BLaER1 (cell line): Measurements from ENCODE around the gene NEK9.
"Not testable (repeated sequence)": the region's sequence is repeated elsewhere in the genome, so short reads cannot be mapped to it uniquely, and the experiment has no call there.

Source experiments
- H3K27ac ChIP-seq: shearing (Covaris generic); formaldehyde crosslinking; 2 replicates; pipeline ENCODE4 v1.8.1; 2022
- H3K27me3 ChIP-seq: shearing (Covaris generic); formaldehyde crosslinking; 2 replicates; pipeline ENCODE4 v1.8.1; 2022
- H3K36me3 ChIP-seq: shearing (Covaris generic); formaldehyde crosslinking; 2 replicates; pipeline ENCODE4 v1.8.1; 2022
- H3K4me1 ChIP-seq: shearing (Covaris generic); formaldehyde crosslinking; 2 replicates; pipeline ENCODE4 v1.8.1; 2022
- H3K4me2 ChIP-seq: shearing (Covaris generic); formaldehyde crosslinking; 2 replicates; pipeline ENCODE4 v1.8.1; 2022
- H3K4me3 ChIP-seq: shearing (Covaris generic); formaldehyde crosslinking; 2 replicates; pipeline ENCODE4 v1.8.1; 2022
- H3K9ac ChIP-seq: shearing (Covaris generic); formaldehyde crosslinking; 2 replicates; pipeline ENCODE4 v1.8.1; 2022
- H3K9me3 ChIP-seq: shearing (Covaris generic); formaldehyde crosslinking; 2 replicates; pipeline ENCODE4 v1.8.1; 2022
- H4K20me1 ChIP-seq: shearing (Covaris generic); formaldehyde crosslinking; 2 replicates; pipeline ENCODE4 v1.8.1; 2022
- Cebpa-rat ChIP-seq: shearing (Covaris generic); IDR thresholded peaks from 2 replicates; pipeline ENCODE4 v1.8.1; 2022

Gene NEK9

DNA sequence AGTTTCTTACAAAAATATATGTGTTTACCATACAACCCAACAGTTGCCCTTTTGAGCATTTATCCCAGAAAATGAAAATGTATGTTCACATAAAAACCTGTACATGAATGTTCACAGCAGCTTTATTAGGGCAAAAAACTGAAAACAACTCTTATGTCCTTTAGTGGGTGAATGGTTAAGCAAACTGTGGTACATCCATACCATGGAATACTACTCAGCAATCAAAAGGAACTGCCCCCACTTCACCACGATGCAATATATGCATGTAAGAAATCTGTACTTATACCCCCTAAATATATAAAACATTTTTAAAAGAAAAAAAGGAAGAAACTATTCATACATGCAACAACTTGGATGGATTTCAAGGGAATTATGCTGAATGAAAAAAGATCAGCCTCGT is 6.7 kb upstream of the NEK9 start:
- Histone ChIP-seq H3K4me1 (peaks cover 12% of the 10 kb centered on the region), H3K27ac (no peak overlapping the region), H3K36me3 (peaks cover 54% of the 10 kb centered on the region), H3K9me3 (peaks cover 6% of the 10 kb centered on the region; the same call in 1 of the 2 replicates), H4K20me1 (0 out of 2 replicates have a peak, but pooled peaks cover 8% of the 10 kb centered on the region), H3K4me3 (no peak overlapping the region), H3K9ac (no peak overlapping the region), H3K4me2 (no peak overlapping the region), H3K27me3 (no peaks in the 10 kb centered on the region)
- TF ChIP-seq Cebpa-rat: no peak

DNA sequence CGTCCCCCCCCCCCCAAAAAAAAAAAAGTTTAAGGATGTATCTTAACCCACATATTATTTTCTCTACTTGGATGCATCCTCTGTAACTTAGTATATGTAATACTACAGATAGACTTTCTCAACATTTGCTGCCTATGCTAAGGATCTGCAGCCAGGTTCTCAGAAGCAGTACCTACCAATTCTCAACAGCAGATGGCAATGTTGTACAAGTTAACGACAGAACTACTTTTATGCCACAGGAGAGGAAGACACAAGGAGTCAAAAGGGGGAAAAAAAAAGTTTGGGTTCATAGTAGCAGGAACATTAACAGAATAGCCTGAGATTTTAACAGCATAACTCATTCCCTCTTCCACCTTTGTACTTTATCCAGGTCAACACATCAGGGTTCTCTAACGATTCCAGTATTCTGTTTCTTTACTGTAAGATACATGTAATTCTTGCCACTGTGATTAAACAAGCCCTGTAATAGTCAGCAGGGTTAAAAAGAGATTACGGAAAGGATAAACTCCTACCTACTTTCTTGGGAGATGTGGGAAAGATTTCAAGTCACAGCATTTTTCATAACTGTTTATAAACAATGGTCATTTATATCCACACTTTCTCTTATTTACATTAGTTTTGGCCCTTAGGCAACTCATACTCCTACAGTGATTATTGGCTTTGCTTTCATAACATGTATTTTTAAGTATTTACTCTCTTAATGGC is 5.7 kb upstream of the NEK9 start:
- no peak overlapping the region for H3K4me3 ChIP-seq
- no peak overlapping the region for H3K27ac ChIP-seq
- H3K36me3 ChIP-seq: peaks cover 62% of the 10 kb centered on the region
- H3K4me2 ChIP-seq: no peak overlapping the region
- 0 out of 2 replicates have a peak, but pooled peaks cover 4% of the 10 kb centered on the region for H4K20me1 ChIP-seq
- no peaks in the 10 kb centered on the region for H3K27me3 ChIP-seq
- peaks cover 12% of the 10 kb centered on the region for H3K4me1 ChIP-seq
- H3K9me3 ChIP-seq: peaks cover 6% of the 10 kb centered on the region; the same call in 1 of the 2 replicates
- H3K9ac ChIP-seq: no peak overlapping the region
- no peak for TF ChIP-seq Cebpa-rat

DNA sequence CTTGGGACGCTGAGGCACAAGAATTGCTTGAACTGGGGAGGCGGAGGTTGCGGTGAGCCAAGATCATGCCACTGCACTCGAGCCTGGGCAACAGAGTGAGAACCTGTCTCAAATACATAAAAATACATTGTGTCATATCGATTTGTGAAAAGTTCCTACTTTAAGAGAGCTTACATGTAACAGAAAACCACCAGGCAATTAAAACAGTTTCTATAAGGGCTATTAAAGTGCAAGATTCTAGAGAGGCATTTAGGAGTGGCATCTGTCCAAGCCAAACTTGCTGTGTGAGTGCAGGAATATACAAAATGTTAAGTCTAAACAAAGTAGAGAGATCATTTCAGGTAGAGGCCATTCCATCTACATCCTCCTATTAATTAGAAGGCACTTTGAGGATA is 1.7 kb upstream of the NEK9 start:
- H3K27me3 ChIP-seq: no peaks in the 10 kb centered on the region
- H3K36me3 ChIP-seq: peaks cover 41% of the 10 kb centered on the region
- no peak overlapping the region for H3K27ac ChIP-seq
- peaks cover 1% of the 10 kb centered on the region; the same call in 1 of the 2 replicates for H3K9me3 ChIP-seq
- no peak overlapping the region for H3K4me3 ChIP-seq
- peak overlapping the region; percentile 92; the same call in 1 of the 2 replicates for H3K4me2 ChIP-seq
- H3K9ac ChIP-seq: no peak overlapping the region
- peaks cover 32% of the 10 kb centered on the region for H3K4me1 ChIP-seq
- no peak for TF ChIP-seq Cebpa-rat
- H4K20me1 ChIP-seq: no peaks in the 10 kb centered on the region

DNA sequence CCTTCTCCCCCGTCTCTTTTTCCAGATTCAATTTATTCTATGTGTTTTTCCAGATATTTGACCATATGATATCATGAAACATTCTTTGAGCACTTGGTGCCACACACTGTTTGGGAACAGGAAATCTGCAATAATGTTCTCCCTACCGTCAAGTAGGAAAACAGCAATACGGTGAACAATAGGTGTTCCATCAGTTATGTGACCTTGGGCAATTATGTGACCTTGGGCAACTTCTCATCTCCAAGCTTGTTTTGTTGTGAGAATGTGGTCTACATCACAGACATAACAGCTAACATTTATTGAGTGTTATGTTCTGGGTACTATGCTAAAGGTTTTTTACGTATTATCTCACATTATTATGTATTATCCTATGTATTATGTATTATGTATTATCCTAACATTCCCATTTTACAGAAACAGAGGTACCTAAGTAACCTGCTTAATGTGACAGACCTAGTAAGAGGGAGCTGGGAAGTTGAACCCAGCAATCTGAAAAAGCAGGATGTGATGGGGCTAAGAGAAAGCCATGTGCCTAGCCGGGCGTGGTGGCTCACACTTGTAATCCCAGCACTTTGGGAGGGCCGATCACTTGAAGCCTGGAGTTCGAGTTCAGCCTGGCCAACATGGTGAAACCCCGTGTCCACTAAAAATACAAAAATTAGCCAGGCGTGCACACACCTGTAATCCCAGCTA is 1.2 kb upstream of the NEK9 start:
- Histone ChIP-seq H3K27ac (no peak overlapping the region), H3K36me3 (peaks cover 36% of the 10 kb centered on the region), H3K4me2 (peak overlapping the region; percentile 92), H3K9ac (peak overlapping the region; percentile 88; the same call in 1 of the 2 replicates), H3K27me3 (no peaks in the 10 kb centered on the region), H3K4me1 (peaks cover 32% of the 10 kb centered on the region), H3K9me3 (no peaks in the 10 kb centered on the region), H3K4me3 (peak overlapping the region; percentile 78), H4K20me1 (no peaks in the 10 kb centered on the region)
- no peak for TF ChIP-seq Cebpa-rat

DNA sequence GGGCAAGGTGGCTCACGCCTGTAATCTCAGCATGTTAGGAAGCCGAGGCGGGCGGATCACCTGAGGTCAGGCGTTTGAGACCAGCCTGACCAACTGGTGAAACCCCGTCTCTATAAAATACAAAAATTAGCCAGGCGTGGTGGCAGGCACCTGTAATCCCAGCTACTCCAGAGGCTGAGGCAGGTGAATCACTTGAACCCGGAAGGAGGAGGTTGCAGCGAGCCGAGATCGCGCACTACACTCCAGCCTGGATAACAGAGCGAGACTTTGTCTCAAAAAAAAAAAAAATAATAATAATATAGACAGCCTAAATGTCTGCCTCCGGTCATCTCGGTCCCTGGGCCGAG is 599 bp upstream of the NEK9 start:
- peak overlapping the region; percentile 88 for H3K9ac ChIP-seq
- H3K4me1 ChIP-seq: peaks cover 32% of the 10 kb centered on the region
- peaks cover 30% of the 10 kb centered on the region for H3K36me3 ChIP-seq
- not testable (repeated sequence) for H4K20me1 ChIP-seq, H3K27me3 ChIP-seq, H3K9me3 ChIP-seq
- peak overlapping the region; percentile 78 for H3K4me3 ChIP-seq
- peak overlapping the region; percentile 92 for H3K27ac ChIP-seq
- H3K4me2 ChIP-seq: peak overlapping the region; percentile 92

DNA sequence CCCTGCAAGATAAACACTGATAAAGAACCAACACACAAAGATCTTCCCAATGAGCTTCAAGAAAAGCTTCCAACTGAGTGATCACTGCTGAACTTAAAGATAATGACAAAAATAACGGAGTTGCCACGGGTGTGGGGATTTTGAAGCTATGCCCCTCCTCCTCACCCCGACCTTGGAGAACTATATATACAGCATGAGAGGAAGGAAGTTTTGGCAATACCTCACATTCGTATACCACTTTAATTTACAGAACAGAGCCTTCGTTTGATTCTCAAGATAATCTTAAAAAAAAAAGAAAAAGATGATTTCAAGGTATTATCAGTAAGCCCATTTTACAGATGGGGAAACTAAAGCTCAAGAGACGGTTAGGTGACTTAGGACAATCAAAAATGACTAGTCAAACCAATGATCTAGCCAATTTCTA is 715 bp downstream of the NEK9 start:
- peak overlapping the region; percentile 78 for H3K4me3 ChIP-seq
- no peaks in the 10 kb centered on the region for H3K27me3 ChIP-seq
- no peak for TF ChIP-seq Cebpa-rat
- H3K9ac ChIP-seq: peak overlapping the region; percentile 88
- peaks cover 22% of the 10 kb centered on the region for H3K36me3 ChIP-seq
- H4K20me1 ChIP-seq: no peaks in the 10 kb centered on the region
- peak overlapping the region; percentile 92 for H3K4me2 ChIP-seq
- H3K27ac ChIP-seq: peak overlapping the region; percentile 92
- peaks cover 32% of the 10 kb centered on the region for H3K4me1 ChIP-seq
- H3K9me3 ChIP-seq: no peaks in the 10 kb centered on the region

DNA sequence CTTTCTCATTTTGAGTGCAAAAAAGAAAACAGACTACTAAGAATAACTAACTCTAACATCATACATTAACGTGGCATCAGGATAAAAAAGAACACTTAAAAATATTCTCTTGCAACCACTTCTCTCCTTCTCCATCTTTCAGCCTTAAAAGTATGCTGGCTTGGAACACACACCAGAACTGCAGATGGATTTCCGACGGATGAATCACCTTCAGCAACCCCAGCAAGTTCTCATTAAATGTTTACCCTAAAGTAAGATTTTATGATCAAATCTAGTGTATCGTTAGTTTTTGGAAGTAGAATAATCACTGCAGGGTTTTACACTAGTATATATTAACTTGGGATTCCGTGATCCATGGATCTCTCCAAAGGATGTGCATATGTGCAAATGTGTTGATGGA is 1.2 kb downstream of the NEK9 start:
- H3K4me3 ChIP-seq: peak overlapping the region; percentile 78
- no peak overlapping the region for H3K27ac ChIP-seq
- H3K9ac ChIP-seq: peak overlapping the region; percentile 88
- peak overlapping the region; percentile 92 for H3K4me2 ChIP-seq
- TF ChIP-seq Cebpa-rat: no peak
- H3K27me3 ChIP-seq: no peaks in the 10 kb centered on the region
- peaks cover 23% of the 10 kb centered on the region for H3K36me3 ChIP-seq
- peaks cover 32% of the 10 kb centered on the region for H3K4me1 ChIP-seq
- no peaks in the 10 kb centered on the region for H4K20me1 ChIP-seq
- H3K9me3 ChIP-seq: no peaks in the 10 kb centered on the region

DNA sequence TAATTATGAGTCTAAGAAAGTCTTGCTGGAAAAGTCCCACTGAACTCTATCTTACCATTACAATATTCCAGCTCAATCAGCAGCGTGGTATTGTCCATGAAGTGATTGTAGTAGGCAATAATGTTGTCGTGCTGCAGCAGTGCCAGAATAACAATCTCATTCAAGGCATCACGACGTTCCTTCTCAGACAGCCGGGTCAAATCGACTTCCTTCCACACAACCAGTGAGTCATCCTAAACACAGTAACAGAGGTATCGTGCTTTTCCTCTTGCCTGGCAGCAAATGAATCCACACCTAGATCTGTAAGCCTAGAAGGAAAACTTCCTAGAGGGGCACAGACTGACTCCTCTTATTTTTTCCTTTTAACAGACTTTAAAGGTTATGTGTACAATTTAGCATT is 2.9 kb downstream of the NEK9 start:
- Histone ChIP-seq H3K27me3 (no peaks in the 10 kb centered on the region), H3K27ac (no peak overlapping the region), H3K4me2 (no peak overlapping the region), H3K36me3 (peaks cover 23% of the 10 kb centered on the region), H3K4me3 (no peak overlapping the region), H4K20me1 (no peaks in the 10 kb centered on the region), H3K9me3 (no peaks in the 10 kb centered on the region), H3K4me1 (peaks cover 32% of the 10 kb centered on the region), H3K9ac (no peak overlapping the region)
- TF ChIP-seq Cebpa-rat: no peak

DNA sequence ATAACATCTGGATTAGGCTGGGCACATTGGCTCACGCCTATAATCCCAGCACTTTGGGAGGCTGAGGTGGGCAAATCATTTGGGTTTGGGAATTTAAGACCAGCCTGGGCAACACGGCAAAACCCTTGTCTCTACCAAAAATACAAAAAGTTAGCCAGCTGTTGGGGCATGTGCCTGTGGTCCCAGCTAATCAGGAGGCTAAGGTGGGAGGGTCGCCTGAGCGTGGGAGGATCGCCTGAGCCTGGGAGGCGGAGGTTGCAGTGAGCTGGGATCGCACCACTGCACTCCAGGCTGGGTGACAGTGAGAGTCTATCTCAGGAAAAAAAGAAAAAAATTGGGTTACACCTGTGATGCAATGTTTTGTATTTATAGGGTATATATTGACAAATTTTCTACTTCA is 5.3 kb downstream of the NEK9 start:
- peaks cover 38% of the 10 kb centered on the region for H3K36me3 ChIP-seq
- no peaks in the 10 kb centered on the region for H4K20me1 ChIP-seq
- no peak for TF ChIP-seq Cebpa-rat
- H3K4me3 ChIP-seq: no peak overlapping the region
- no peak overlapping the region for H3K4me2 ChIP-seq
- no peak overlapping the region for H3K27ac ChIP-seq
- no peaks in the 10 kb centered on the region for H3K27me3 ChIP-seq
- no peaks in the 10 kb centered on the region for H3K9me3 ChIP-seq
- peaks cover 15% of the 10 kb centered on the region for H3K4me1 ChIP-seq
- H3K9ac ChIP-seq: no peak overlapping the region

DNA sequence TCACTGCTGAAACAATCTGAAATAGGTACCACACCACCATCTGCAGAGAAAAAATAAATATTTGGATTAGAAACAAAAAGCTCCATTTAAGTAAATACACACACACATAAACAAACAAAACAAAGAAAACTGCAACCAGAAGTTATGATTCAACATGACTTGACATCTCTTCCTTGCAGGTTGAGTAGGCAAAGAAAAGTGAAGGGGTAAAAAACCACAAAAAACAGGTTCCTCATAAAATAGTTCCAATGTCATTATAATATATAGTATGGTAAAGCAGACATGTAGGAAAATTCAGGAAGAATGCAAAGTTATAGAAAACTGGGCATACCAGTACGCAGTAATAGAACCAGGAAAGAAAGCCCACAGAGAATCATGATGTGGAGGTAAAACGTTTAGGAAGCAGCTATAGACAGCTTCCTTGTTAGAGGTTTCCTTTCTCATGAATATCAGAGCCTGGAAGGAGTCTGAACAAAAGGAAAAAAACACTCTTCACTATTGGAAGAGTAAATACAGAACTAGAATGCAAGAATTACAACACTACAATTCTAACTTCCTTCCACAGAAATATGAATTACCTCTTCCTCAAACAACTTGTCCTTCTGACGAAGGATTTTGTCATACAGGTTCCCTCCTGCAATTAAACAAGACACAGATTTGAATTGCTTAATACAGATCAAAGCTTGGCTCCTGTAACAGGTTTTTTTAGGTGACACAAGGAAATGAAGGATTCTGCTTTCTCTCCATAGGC is 6.1 kb downstream of the NEK9 start:
- H4K20me1 ChIP-seq: no peaks in the 10 kb centered on the region
- H3K4me2 ChIP-seq: no peak overlapping the region
- H3K36me3 ChIP-seq: peaks cover 46% of the 10 kb centered on the region
- no peak overlapping the region for H3K4me3 ChIP-seq
- no peaks in the 10 kb centered on the region for H3K27me3 ChIP-seq
- H3K4me1 ChIP-seq: peaks cover 10% of the 10 kb centered on the region
- no peak overlapping the region for H3K27ac ChIP-seq
- H3K9me3 ChIP-seq: no peaks in the 10 kb centered on the region
- TF ChIP-seq Cebpa-rat: no peak
- no peak overlapping the region for H3K9ac ChIP-seq
